PC-9 (cell line): ENCODE data around the gene FHDC1. TPM values are rescaled to one million over a fixed set of nuclear protein-coding genes. Genes with fewer than 3 reads are reported as not detected.

Source experiments
- BruUV-seq: library from RNA; stranded (reverse); fragments of 400-500 nt; replicated peaks from 2 replicates; lab custom pipeline; 2021; lab: Mats Ljungman, UMichigan
- CTCF ChIA-PET: fragments of 300-600 bp; sonication (Branson Sonifier 250); formaldehyde crosslinking; loops from one replicate; lab custom pipeline; 2022; ENCODE audit warnings: antibody characterized with exemption; lab: Charles Lee
- POLR2A ChIA-PET: fragments of 300-600 bp; sonication (Branson Sonifier 250); formaldehyde crosslinking; loops from one replicate; lab custom pipeline; 2022; ENCODE audit warnings: antibody characterized with exemption; ENCODE audit not compliant: unreplicated experiment; lab: Charles Lee
- DNase-seq, 2 experiments: peaks; one replicate each; pipeline versions ENCODE4 v3.0.0 to v3.0.0-alpha.2; 2015 to 2022; ENCODE audit warnings: mixed read lengths in 1 of 2
- H2AFZ ChIP-seq: fragments of 200-600 bp; sonication (generic); 2 replicates; pipeline ENCODE4 v1.8.1; 2017; ENCODE audit warnings: antibody characterized with exemption
- H3F3A ChIP-seq: fragments of 200-600 bp; sonication (generic); 2 replicates; pipeline ENCODE4 v1.8.1; 2017; ENCODE audit warnings: antibody characterized with exemption, mild to moderate bottlenecking, low read depth; ENCODE audit not compliant: insufficient read depth
- H3K27ac ChIP-seq: fragments of 200-600 bp; sonication (generic); 2 replicates; pipeline ENCODE4 v1.6.1; 2016; ENCODE audit warnings: mixed run types
- H3K27me3 ChIP-seq: fragments of 200-600 bp; sonication (generic); 2 replicates; pipeline ENCODE4 v1.6.1; 2016; ENCODE audit warnings: low read depth, mixed run types; ENCODE audit not compliant: insufficient read depth
- H3K36me3 ChIP-seq: fragments of 200-600 bp; sonication (generic); 2 replicates; pipeline ENCODE4 v1.6.1; 2016; ENCODE audit warnings: low read depth, mixed run types
- H3K4me1 ChIP-seq: fragments of 200-600 bp; sonication (generic); replicated peaks from 2 replicates; pipeline ENCODE4 v1.6.1; 2016; ENCODE audit warnings: mixed run types; ENCODE audit not compliant: insufficient read depth
- H3K4me2 ChIP-seq: fragments of 200-600 bp; sonication (generic); 2 replicates; pipeline ENCODE4 v1.6.1; 2017; ENCODE audit warnings: mixed run types
- H3K4me3 ChIP-seq: fragments of 200-600 bp; sonication (generic); 2 replicates; pipeline ENCODE4 v1.6.1; 2016; ENCODE audit warnings: mixed run types
- H3K79me2 ChIP-seq: fragments of 200-600 bp; sonication (generic); 2 replicates; pipeline ENCODE4 v1.6.1; 2017; ENCODE audit warnings: low read depth, mixed run types
- H3K9me2 ChIP-seq: fragments of 200-600 bp; sonication (generic); 2 replicates; pipeline ENCODE4 v1.8.1; 2017; ENCODE audit warnings: mild to moderate bottlenecking; ENCODE audit not compliant: insufficient read depth
- H3K9me3 ChIP-seq: fragments of 200-600 bp; sonication (generic); 2 replicates; pipeline ENCODE4 v1.8.1; 2016; ENCODE audit warnings: low read depth; ENCODE audit not compliant: insufficient read depth
- H4K20me1 ChIP-seq: fragments of 200-600 bp; sonication (generic); 2 replicates; pipeline ENCODE4 v1.8.1; 2017; ENCODE audit not compliant: insufficient read depth
- EZH2 ChIP-seq: fragments of 200-600 bp; sonication (generic); IDR thresholded peaks from 2 replicates; pipeline ENCODE4 v1.8.0; 2017; ENCODE audit warnings: antibody characterized with exemption, low read depth
- intact Hi-C: fragments of 100-400 bp; cut with micrococcal nuclease; formaldehyde crosslinking; loops from one replicate; pipeline ENCODE4 v1.10.0; 2022; ENCODE audit not compliant: unreplicated experiment
- total RNA-seq: library from RNA; stranded (reverse); gene quantifications from 2 replicates; pipeline ENCODE4 v1.2.3, GENCODE V29; 2021
- TF ChIP-seq, protein P1 (sequence below): fragments of 200-600 bp; sonication (generic); conservative IDR thresholded peaks from 2 replicates; pipeline ENCODE4 v1.6.1; 2017; ENCODE audit warnings: mixed run types, antibody characterized with exemption, mild to moderate bottlenecking, moderate library complexity

FHDC1 gene
- total RNA-seq, 1 experiment from 2014 or later, result 17.4 TPM

DNA sequence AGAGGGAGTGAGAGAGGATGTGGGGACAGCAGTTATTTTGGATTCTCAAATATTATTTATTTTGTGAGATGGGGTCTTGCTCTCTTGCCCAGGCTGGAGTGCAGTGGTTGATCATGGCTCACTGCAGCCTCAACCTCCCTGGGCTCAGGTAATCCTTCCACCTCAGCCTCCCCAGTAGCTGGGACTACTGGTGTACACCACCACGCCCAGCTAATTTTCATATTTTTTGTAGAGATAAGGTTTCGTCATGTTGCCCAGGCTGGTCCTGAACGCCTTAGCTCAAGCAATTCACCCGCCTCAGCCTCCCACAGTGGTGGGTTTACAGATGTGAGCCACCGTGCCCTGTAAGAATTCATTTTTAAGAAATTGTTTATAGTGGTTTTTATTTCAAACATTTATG lies 61.2 kb downstream of the FHDC1 start:
- ChIA-PET CTCF (interaction anchor here (0.5 kb wide), 1 partner anchor 62 kb away, joined by 3 read pairs; no protein-coding TSS in a partner anchor), POLR2A (interaction anchor here (0.7 kb wide), 2 partner anchors 9 to 29 kb away, joined by 3 to 21 read pairs; no protein-coding TSS in a partner anchor)
- Histone ChIP-seq H2AFZ (no peak overlapping the region), H3K36me3 (no peaks in the 10 kb centered on the region), H3F3A (peaks cover 26% of the 10 kb centered on the region), H3K4me3 (no peak overlapping the region), H3K4me1 (peaks cover 46% of the 10 kb centered on the region), H4K20me1 (no peaks in the 10 kb centered on the region), H3K27me3 (no peaks in the 10 kb centered on the region), H3K9me3 (no peaks in the 10 kb centered on the region), H3K4me2 (peak overlapping the region; percentile 72), H3K79me2 (no peaks in the 10 kb centered on the region), H3K27ac (peak overlapping the region; percentile 84), H3K9me2 (no peaks in the 10 kb centered on the region)
- BruUV-seq, result no TSS peak
- intact Hi-C loops, result loop anchor here (2.0 to 10.0 kb wide), 5 partner anchors 16 to 500 kb away; partner anchors contain the start of genes FHDC1 and TRIM2
- TF ChIP-seq EZH2, result no peak
- TF ChIP-seq, protein P1, sequence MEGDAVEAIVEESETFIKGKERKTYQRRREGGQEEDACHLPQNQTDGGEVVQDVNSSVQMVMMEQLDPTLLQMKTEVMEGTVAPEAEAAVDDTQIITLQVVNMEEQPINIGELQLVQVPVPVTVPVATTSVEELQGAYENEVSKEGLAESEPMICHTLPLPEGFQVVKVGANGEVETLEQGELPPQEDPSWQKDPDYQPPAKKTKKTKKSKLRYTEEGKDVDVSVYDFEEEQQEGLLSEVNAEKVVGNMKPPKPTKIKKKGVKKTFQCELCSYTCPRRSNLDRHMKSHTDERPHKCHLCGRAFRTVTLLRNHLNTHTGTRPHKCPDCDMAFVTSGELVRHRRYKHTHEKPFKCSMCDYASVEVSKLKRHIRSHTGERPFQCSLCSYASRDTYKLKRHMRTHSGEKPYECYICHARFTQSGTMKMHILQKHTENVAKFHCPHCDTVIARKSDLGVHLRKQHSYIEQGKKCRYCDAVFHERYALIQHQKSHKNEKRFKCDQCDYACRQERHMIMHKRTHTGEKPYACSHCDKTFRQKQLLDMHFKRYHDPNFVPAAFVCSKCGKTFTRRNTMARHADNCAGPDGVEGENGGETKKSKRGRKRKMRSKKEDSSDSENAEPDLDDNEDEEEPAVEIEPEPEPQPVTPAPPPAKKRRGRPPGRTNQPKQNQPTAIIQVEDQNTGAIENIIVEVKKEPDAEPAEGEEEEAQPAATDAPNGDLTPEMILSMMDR, result no peak
- DNase-seq, result no peak

DNA sequence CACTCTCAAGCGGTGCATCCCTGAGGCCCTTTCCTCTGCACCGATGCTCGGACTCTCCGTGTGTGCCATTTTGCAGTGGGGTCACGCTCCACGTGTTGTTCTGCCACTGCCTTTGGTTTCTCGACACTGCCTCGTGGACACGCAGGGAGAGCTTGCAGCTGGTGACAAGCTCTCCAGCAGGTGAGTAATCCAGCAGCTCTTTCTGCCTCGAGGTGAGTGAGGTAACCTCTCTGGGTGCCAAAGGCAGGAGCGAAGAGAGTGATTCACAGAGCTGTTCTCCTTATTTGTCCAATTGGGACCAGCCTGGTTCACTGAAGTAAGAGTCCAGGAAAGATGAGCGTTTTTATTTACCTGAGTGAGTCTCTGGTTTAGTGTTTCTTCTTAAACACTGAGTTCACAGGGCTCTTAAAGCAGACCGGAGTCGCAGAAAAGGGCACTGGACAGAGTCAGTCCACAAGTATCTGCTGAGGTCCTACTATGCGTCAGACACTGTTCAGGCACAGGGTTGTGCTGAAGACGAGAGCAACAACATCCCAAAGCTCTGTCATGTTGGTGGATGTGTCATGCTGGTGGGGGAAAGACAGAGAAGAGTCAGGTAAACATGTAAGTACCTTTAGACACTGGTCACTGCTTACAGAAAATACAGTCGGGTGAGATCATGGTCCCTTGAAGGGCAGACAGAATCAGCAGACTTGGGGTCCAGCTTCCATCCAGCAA lies 61.8 kb downstream of the FHDC1 start:
- H3K27ac ChIP-seq, result peak overlapping the region; percentile 84
- ChIA-PET CTCF (interaction anchor here (0.5 kb wide), 1 partner anchor 62 kb away, joined by 3 read pairs; no protein-coding TSS in a partner anchor), POLR2A (interaction anchor here (0.7 kb wide), 2 partner anchors 9 to 29 kb away, joined by 3 to 21 read pairs; no protein-coding TSS in a partner anchor)
- no peak overlapping the region for H3K4me3 ChIP-seq
- TSS peak; percentile 50 for BruUV-seq
- H3F3A ChIP-seq, result peaks cover 26% of the 10 kb centered on the region
- H3K9me2 ChIP-seq, result no peaks in the 10 kb centered on the region
- intact Hi-C loops, result loop anchor here (2.0 to 10.0 kb wide), 5 partner anchors 17 to 499 kb away; partner anchors contain the start of genes FHDC1 and TRIM2
- no peaks in the 10 kb centered on the region for H3K36me3 ChIP-seq
- no peaks in the 10 kb centered on the region for H3K27me3 ChIP-seq
- H4K20me1 ChIP-seq, result no peaks in the 10 kb centered on the region
- no peaks in the 10 kb centered on the region for H3K9me3 ChIP-seq
- H2AFZ ChIP-seq, result no peak overlapping the region
- H3K4me1 ChIP-seq, result peaks cover 42% of the 10 kb centered on the region
- TF ChIP-seq, protein P1, result no peak
- peak overlapping the region; percentile 72 for H3K4me2 ChIP-seq
- H3K79me2 ChIP-seq, result no peaks in the 10 kb centered on the region
- DNase-seq, result peak; percentile 71 to 93

DNA sequence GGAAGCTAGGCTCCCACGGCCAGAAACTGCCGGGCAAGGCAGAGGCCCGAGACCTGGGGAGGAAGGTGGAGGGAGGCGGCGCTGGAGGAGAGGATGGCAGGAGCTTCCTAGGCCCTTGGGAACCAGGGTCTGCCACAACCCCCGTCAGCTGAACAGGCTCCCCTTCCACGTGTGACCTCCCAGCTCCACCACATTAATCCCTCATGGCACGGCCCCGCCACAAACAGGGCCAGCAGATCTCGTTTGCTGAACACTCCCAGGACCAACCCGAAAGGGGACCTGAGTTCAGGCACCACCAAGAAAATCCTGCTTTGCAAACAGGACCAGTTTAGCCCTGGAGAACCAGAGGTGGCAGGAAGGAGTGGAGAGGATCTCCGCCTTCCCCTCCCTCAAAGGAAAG lies 62.7 kb downstream of the FHDC1 start:
- peak overlapping the region; percentile 84 for H3K27ac ChIP-seq
- H3K9me2 ChIP-seq, result no peaks in the 10 kb centered on the region
- H3K4me1 ChIP-seq, result peaks cover 42% of the 10 kb centered on the region
- no peaks in the 10 kb centered on the region for H3K79me2 ChIP-seq
- intact Hi-C loops, result loop anchor here (5.0 to 10.0 kb wide), 4 partner anchors 62 to 498 kb away; partner anchors contain the start of genes FHDC1 and TRIM2
- H3K36me3 ChIP-seq, result no peaks in the 10 kb centered on the region
- H4K20me1 ChIP-seq, result no peaks in the 10 kb centered on the region
- no peak overlapping the region; the same call in 1 of the 2 replicates for H3K4me2 ChIP-seq
- POLR2A ChIA-PET, result no interaction called here
- no peaks in the 10 kb centered on the region for H3K27me3 ChIP-seq
- CTCF ChIA-PET, result no interaction called here
- H3K9me3 ChIP-seq, result no peaks in the 10 kb centered on the region
- TF ChIP-seq EZH2, result no peak
- TF ChIP-seq, protein P1, result no peak
- no peak overlapping the region for H3K4me3 ChIP-seq
- no peak overlapping the region for H2AFZ ChIP-seq
- H3F3A ChIP-seq, result peaks cover 26% of the 10 kb centered on the region
- no TSS peak for BruUV-seq
- no peak for DNase-seq
